GM10248 (cell line): ENCODE results near the gene CRIM1.

Experiments used
- CTCF ChIA-PET: fragments of 300-600 bp; sonication (Branson Sonifier 250); formaldehyde crosslinking; extraction: SDS; loops from one replicate; lab custom pipeline; 2021; ENCODE audit warnings: antibody characterized with exemption; lab: Yijun Ruan, JAX
- POLR2A ChIA-PET: fragments of 350-650 bp; sonication (Branson Sonifier 250); formaldehyde crosslinking; extraction: SDS; loops from one replicate; lab custom pipeline; 2020; ENCODE audit warnings: antibody characterized with exemption; lab: Yijun Ruan, JAX
- DNase-seq: peaks from one replicate; pipeline ENCODE4 v3.0.0; 2012; ENCODE audit errors: extremely low spot score
- CTCF ChIP-seq: IDR thresholded peaks from 2 replicates; pipeline ENCODE4 v1.5.1; 2012; ENCODE audit warnings: mild to moderate bottlenecking, low read depth; ENCODE audit errors: extremely low read depth, missing control alignments, control extremely low read depth

Gene CRIM1

DNA sequence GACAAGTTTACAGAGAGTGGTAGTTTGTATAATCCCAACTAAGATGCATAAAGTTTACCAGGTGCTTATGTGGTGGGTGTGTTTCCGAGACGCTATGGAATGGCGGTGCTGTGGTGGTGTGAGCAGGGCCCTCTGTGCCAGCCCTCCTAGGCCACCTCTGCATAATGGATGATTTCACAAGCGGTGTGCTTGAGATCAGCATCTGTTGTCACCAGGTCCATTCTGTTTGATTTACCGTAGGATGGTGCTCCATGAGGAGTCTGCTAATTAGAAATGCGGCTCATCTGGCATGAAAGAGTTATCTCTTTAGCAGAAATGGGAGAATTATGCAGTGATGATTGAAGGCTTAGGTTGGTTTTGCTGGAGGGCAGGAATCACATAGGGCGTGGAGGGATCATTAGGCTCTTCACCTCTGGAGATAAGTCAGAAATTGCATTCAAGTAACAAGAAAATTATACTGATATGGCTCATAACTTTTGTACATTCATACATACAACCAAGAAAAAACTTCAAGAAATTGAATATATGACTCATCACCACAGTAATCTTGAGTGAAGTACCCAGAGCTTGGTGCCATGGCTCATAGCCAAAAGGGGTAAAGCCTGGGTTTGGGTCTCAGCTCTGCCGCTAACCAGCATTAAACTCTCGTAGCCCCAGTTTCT, 41.4 kb downstream of the CRIM1 start:
- TF ChIP-seq CTCF: no peak
- ChIA-PET CTCF (interaction anchor here (1.4 to 1.8 kb wide), 3 partner anchors 10 to 24 kb away, joined by 3 to 8 read pairs (median 3); no protein-coding TSS in a partner anchor), POLR2A (no interaction called here)
- DNase-seq: no peak

GRCh38 chr2:36397728-36398413, 42.3 kb downstream of the CRIM1 start:
- POLR2A ChIA-PET: no interaction called here
- DNase-seq: no peak
- CTCF ChIA-PET: no interaction called here
- no peak for TF ChIP-seq CTCF

GRCh38 chr2:36399050-36399449, 43.5 kb downstream of the CRIM1 start:
- DNase-seq: no peak
- TF ChIP-seq CTCF: no peak
- ChIA-PET POLR2A (no interaction called here), CTCF (interaction anchor here (1.0 kb wide), 1 partner anchor 265 kb away, joined by 3 read pairs; no protein-coding TSS in a partner anchor)

DNA sequence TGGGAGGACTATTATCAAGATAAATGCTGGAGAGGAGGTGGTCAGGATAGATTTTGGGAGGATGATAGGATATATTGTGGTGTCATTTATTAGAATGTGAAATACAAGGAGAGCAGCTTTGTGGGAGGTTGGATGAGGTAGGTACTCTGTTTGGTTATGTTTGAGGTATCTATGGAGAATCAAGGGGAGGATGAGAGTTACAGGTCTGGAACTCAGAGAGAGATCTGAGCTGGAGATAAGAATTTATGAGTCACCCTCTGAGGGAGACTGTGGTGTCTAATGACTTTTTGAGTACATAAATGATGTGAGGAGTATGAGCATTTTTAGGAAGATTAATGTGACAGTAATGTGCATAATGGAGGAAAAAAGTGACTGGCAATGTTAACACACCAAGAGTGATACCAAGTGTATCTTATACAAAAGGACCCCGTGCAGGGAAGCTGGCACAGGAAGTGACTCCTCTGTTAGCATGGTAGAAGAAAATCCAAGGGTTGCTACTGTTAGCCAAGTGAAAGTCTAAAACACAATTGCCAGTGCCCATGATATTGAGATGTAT, 48.2 kb downstream of the CRIM1 start:
- POLR2A ChIA-PET: no interaction called here
- no peak for TF ChIP-seq CTCF
- CTCF ChIA-PET: interaction anchor here (0.7 to 1.5 kb wide), 2 partner anchors 9 to 24 kb away, joined by 3 read pairs; no protein-coding TSS in a partner anchor
- no peak for DNase-seq

- no peak for TF ChIP-seq CTCF
- no peak for DNase-seq
- POLR2A ChIA-PET: no interaction called here
- CTCF ChIA-PET: interaction anchor here (0.7 to 1.5 kb wide), 2 partner anchors 9 to 24 kb away, joined by 3 read pairs; no protein-coding TSS in a partner anchor
These were observed 48.7 kb downstream of the CRIM1 start for GRCh38 chr2:36404318-36404717.

DNA sequence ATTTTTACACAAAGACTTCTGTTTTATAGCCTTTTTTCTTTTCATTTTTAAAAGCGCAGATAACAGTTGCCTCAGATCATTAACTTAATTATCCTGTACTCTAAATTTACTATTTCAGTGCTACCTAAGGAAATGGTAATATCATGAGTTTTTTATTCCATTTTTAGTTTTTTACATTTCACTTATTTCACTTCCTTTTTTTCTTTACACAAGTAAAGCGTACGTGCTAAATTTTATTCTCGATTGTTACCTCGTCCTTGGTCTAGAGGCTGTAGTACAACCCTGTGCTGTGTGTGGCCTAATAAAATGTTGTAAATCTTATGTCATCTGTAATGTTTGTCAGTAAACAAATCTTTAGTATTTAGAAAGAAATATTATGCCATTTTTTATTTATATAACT, 49.2 kb downstream of the CRIM1 start:
- CTCF ChIA-PET: interaction anchor here (0.7 to 1.5 kb wide), 3 partner anchors 10 to 103 kb away, joined by 3 read pairs; no protein-coding TSS in a partner anchor
- TF ChIP-seq CTCF: no peak
- POLR2A ChIA-PET: no interaction called here
- DNase-seq: no peak
